ENCODE data around the gene CD79A.
"Not testable (repeated sequence)": the region's sequence is repeated elsewhere in the genome, so short reads cannot be mapped to it uniquely, and the experiment has no call there.

GRCh38 chr19:41914424-41914834 lies 37.4 kb downstream of the CD79A start:
- not testable (repeated sequence) for TF ChIP-seq POLR2AphosphoS5, POLR2A (IDR thresholded peaks at IDR 0.05; ENCODE audit: low read depth, low read length)

Measured in GM12892 (cell line).